Islet precursor cell (in vitro differentiated cells): ENCODE results near the gene OMA1.

Experiments used
- DNase-seq: peaks from one replicate; pipeline ENCODE4 v3.0.0-alpha.2; 2018

Gene OMA1

GRCh38 chr1:58457023-58457635, 89.4 kb downstream of the OMA1 start:
- no peak for DNase-seq

- no peak for DNase-seq
These were observed 90.1 kb downstream of the OMA1 start for GRCh38 chr1:58456470-58456869.

GRCh38 chr1:58454807-58455206, 91.7 kb downstream of the OMA1 start:
- DNase-seq: no peak

GRCh38 chr1:58454385-58454784, 92.1 kb downstream of the OMA1 start:
- DNase-seq: no peak

GRCh38 chr1:58451560-58452191, 94.8 kb downstream of the OMA1 start:
- no peak for DNase-seq

- DNase-seq: peak; percentile 62
These were observed 98.6 kb downstream of the OMA1 start for GRCh38 chr1:58447886-58448285.

GRCh38 chr1:58447042-58447441, 99.5 kb downstream of the OMA1 start:
- no peak for DNase-seq

- no peak for DNase-seq
These were observed 100.2 kb downstream of the OMA1 start for GRCh38 chr1:58446368-58446767.

GRCh38 chr1:58443986-58444868, 102.3 kb downstream of the OMA1 start:
- DNase-seq: no peak

GRCh38 chr1:58442114-58442513, 104.4 kb downstream of the OMA1 start:
- no peak for DNase-seq

- DNase-seq: no peak
These were observed 104.8 kb downstream of the OMA1 start for GRCh38 chr1:58441699-58442098.

- no peak for DNase-seq
These were observed 105.8 kb downstream of the OMA1 start for GRCh38 chr1:58440696-58441095.

- no peak for DNase-seq
These were observed 106.6 kb downstream of the OMA1 start for GRCh38 chr1:58439946-58440345.

GRCh38 chr1:58438468-58438867, 108.1 kb downstream of the OMA1 start:
- no peak for DNase-seq

GRCh38 chr1:58437623-58438022, 108.9 kb downstream of the OMA1 start:
- no peak for DNase-seq

- no peak for DNase-seq
These were observed 109.8 kb downstream of the OMA1 start for GRCh38 chr1:58436615-58437297.

GRCh38 chr1:58435376-58435775, 111.2 kb downstream of the OMA1 start:
- DNase-seq: no peak

- DNase-seq: no peak
These were observed 111.9 kb downstream of the OMA1 start for GRCh38 chr1:58434607-58435006.

GRCh38 chr1:58434181-58434580, 112.3 kb downstream of the OMA1 start:
- DNase-seq: no peak

GRCh38 chr1:58432851-58433668, 113.5 kb downstream of the OMA1 start:
- peak; percentile 97 for DNase-seq

GRCh38 chr1:58431901-58432620, 114.5 kb downstream of the OMA1 start:
- DNase-seq: peak; percentile 61
